GM19025 (cell line): Measurements from ENCODE around the gene NRP2.

Source experiments
- ATAC-seq: cut with Tn5 transposase; IDR thresholded peaks from one replicate; pipeline ENCODE4 v1.9.1; 2021; ENCODE audit warnings: mild to moderate bottlenecking, low read depth, moderate library complexity; ENCODE audit not compliant: unreplicated experiment

NRP2 gene

GRCh38 chr2:205835251-205835791 is 153.0 kb downstream of the NRP2 start:
- no peak for ATAC-seq

- no peak for ATAC-seq
Observed at GRCh38 chr2:205835923-205836322, 153.6 kb downstream of the NRP2 start.

- no peak for ATAC-seq
Observed at GRCh38 chr2:205836477-205837221, 154.3 kb downstream of the NRP2 start.

DNA sequence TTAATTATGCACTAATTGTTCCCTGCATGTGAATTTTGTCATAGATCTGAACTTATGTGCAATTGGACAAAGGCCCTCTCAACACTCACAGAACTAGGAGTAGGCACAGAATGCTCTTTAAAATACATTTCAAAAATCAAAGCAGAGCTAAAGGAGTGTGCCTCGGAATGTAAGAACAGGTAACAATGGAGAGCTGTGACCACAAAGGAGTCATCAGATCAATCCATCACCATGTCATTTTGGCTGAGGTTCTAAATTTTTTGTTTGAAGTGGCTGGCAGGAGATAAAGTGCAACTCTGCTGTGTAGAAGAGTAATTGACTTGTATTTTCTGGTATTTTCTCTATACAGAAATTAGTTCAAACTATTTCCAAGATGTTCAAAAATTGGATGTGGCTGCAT is 155.4 kb downstream of the NRP2 start:
- no peak for ATAC-seq

DNA sequence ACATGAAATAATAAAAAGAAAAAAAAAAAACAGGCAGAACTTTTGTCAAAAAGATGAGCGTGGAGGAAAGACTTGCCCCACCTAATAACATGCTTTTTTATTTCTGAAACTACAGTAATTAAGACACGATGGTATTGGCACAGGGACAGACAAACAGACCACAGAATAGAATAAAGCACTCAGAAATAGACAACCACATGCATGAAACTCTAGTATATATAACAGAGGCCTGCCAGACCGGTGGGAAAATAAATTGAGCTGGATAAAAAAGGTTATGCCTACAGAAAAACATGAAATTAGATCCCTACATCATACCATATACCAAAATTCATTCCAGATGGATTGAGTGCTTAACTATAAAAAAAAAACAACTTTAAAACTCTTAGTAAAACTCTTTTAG is 163.1 kb downstream of the NRP2 start:
- ATAC-seq = no peak
